Measurements from ENCODE around the gene RSAD1. TPM values are rescaled to one million over a fixed set of nuclear protein-coding genes. Genes with fewer than 3 reads are reported as not detected.

The RSAD1 gene
- polyA plus RNA-seq, 3 donors, result 20.6 to 40.0 (median 21.2) TPM

- H3K27me3 Mint-ChIP-seq (ENCODE audit: low read depth in 3 of 3), result peaks cover 0 to 2% (median 1%) of the 10 kb centered on the region in 3 donors
- H3K36me3 Mint-ChIP-seq, result peaks cover 2 to 6% of the 10 kb centered on the region in 2 donors
- peaks cover 0 to 2% (median 0%) of the 10 kb centered on the region in 7 donors for H3K9me3 Mint-ChIP-seq
- Histone ChIP-seq H3K4me2 (replicated peaks; ENCODE audit: extremely low read depth, low read length, poor library complexity, severe bottlenecking) (no peak overlapping the region), H3K79me2 (ENCODE audit: insufficient read depth, low read length) (no peaks in the 10 kb centered on the region), H4K20me1 (ENCODE audit: insufficient read depth, low read length) (peaks cover 3% of the 10 kb centered on the region), H3K4me3 (replicated peaks in 1 of 3; ENCODE audit: low read depth in 2 of 3, low read length in 3 of 3) (no peak overlapping the region), H3K27me3 (ENCODE audit: control insufficient read depth in 2 of 2, insufficient read depth in 2 of 2, low read length in 2 of 2) (no peaks in the 10 kb centered on the region), H3K9me3 (replicated peaks in 1 of 2; ENCODE audit: control insufficient read depth in 1 of 2, insufficient read depth in 1 of 2, low read length in 2 of 2) (no peaks in the 10 kb centered on the region), H3K9ac (ENCODE audit: insufficient read depth, low read length, poor library complexity, severe bottlenecking) (no peak overlapping the region), H3K4me1 (ENCODE audit: control insufficient read depth in 1 of 2, insufficient read depth in 2 of 2, low read length in 2 of 2) (peaks cover 20 to 23% of the 10 kb centered on the region in 2 donors), H2AFZ (ENCODE audit: insufficient read depth, low read depth, low read length, poor library complexity, severe bottlenecking) (no peak overlapping the region), H3K27ac (ENCODE audit: low read depth in 1 of 2, low read length in 2 of 2) (no peak overlapping the region), H3K36me3 (replicated peaks in 1 of 2; ENCODE audit: control insufficient read depth in 1 of 2, insufficient read depth in 2 of 2, low read length in 2 of 2) (no peaks in the 10 kb centered on the region)
- no peak overlapping the region for H3K27ac Mint-ChIP-seq
- peaks cover 23% of the 10 kb centered on the region for H3K4me1 Mint-ChIP-seq
- H3K4me3 Mint-ChIP-seq, result no peak overlapping the region
- TF ChIP-seq CTCF (IDR thresholded peaks at IDR 0.05), result no peak
- intact Hi-C loops (cut with micrococcal nuclease), result no loop called here
- DNase-seq, result no peak
- 100% methylated on average over 1 of the region's 2 CpGs for WGBS (ENCODE audit: insufficient coverage)
Measured at GRCh38 chr17:50448643-50449042, 30.0 kb upstream of the RSAD1 start.

- intact Hi-C loops (cut with micrococcal nuclease), result no loop called here
- H3K9me3 ChIP-seq (replicated peaks in 1 of 2; ENCODE audit: control insufficient read depth in 1 of 2, insufficient read depth in 1 of 2, low read length in 2 of 2), result no peaks in the 10 kb centered on the region
- no peaks in the 10 kb centered on the region for H3K27me3 ChIP-seq (ENCODE audit: control insufficient read depth in 2 of 2, insufficient read depth in 2 of 2, low read length in 2 of 2)
- Mint-ChIP-seq H3K9me3 (peaks cover 0 to 2% (median 0%) of the 10 kb centered on the region in 7 donors), H3K4me1 (peaks cover 27% of the 10 kb centered on the region), H3K4me3 (peak overlapping the region; percentile 59 to 73), H3K36me3 (peaks cover 0 to 11% of the 10 kb centered on the region in 2 donors), H3K27me3 (ENCODE audit: low read depth in 3 of 3) (no peaks in the 10 kb centered on the region), H3K27ac (peak overlapping the region in 3 of 7 donors; percentile 26 to 79 (median 41))
- H3K9ac ChIP-seq (ENCODE audit: insufficient read depth, low read length, poor library complexity, severe bottlenecking), result no peak overlapping the region
- peak overlapping the region; percentile 56 for H3K4me2 ChIP-seq (replicated peaks; ENCODE audit: extremely low read depth, low read length, poor library complexity, severe bottlenecking)
- DNase-seq, result no peak
- no peaks in the 10 kb centered on the region for H3K79me2 ChIP-seq (ENCODE audit: insufficient read depth, low read length)
- TF ChIP-seq CTCF (IDR thresholded peaks at IDR 0.05), result no peak
- H3K4me3 ChIP-seq (replicated peaks in 1 of 3; ENCODE audit: low read depth in 2 of 3, low read length in 3 of 3), result peak overlapping the region in 1 of 3 experiments; percentile 49
- peaks cover 20 to 23% of the 10 kb centered on the region in 2 donors for H3K4me1 ChIP-seq (ENCODE audit: control insufficient read depth in 1 of 2, insufficient read depth in 2 of 2, low read length in 2 of 2)
- 86% methylated on average over 1 of the region's 7 CpGs for WGBS (ENCODE audit: insufficient coverage)
- H2AFZ ChIP-seq (ENCODE audit: insufficient read depth, low read depth, low read length, poor library complexity, severe bottlenecking), result no peak overlapping the region
- no peaks in the 10 kb centered on the region for H3K36me3 ChIP-seq (replicated peaks in 1 of 2; ENCODE audit: control insufficient read depth in 1 of 2, insufficient read depth in 2 of 2, low read length in 2 of 2)
- no peak overlapping the region for H3K27ac ChIP-seq (ENCODE audit: low read depth in 1 of 2, low read length in 2 of 2)
- no peaks in the 10 kb centered on the region for H4K20me1 ChIP-seq (ENCODE audit: insufficient read depth, low read length)
Measured at GRCh38 chr17:50451943-50452629, 26.6 kb upstream of the RSAD1 start.

All from CD14-positive monocyte (primary cell).